ENCODE measurements around the gene CDH23.

- TF ChIP-seq BACH2 (CRISPR knock-in tag; IDR thresholded peaks at IDR 0.05; ENCODE audit: borderline replicate concordance) = no peak
- no peak for TF ChIP-seq PATZ1 (CRISPR knock-in tag; IDR thresholded peaks at IDR 0.05; ENCODE audit: borderline replicate concordance)
- TF ChIP-seq TSHZ2 (CRISPR knock-in tag; IDR thresholded peaks at IDR 0.05) = no peak
- no peak for TF ChIP-seq PPARA (CRISPR knock-in tag; IDR thresholded peaks at IDR 0.05; ENCODE audit: borderline replicate concordance)
- no peak for TF ChIP-seq GLIS3 (CRISPR knock-in tag; IDR thresholded peaks at IDR 0.05)
- TF ChIP-seq TOX (CRISPR knock-in tag; IDR thresholded peaks at IDR 0.05; ENCODE audit: borderline replicate concordance) = no peak
Measured at GRCh38 chr10:71864911-71865361, 468.2 kb downstream of the CDH23 start.
